ENCODE data around the gene PLA2G1B.

- TF ChIP-seq POLR2A (IDR thresholded peaks at IDR 0.05) (no peak), CTCF (IDR thresholded peaks at IDR 0.05) (no peak), EP300 (IDR thresholded peaks at IDR 0.05) (no peak)
These were observed 23.2 kb upstream of the PLA2G1B start for GRCh38 chr12:120350576-120351350.

Data from sigmoid colon (tissue), 4 donors.